HEK293 (cell line): ENCODE data around the gene CFAP46.
"Not testable (repeated sequence)": the region's sequence is repeated elsewhere in the genome, so short reads cannot be mapped to it uniquely, and the experiment has no call there.

ENCODE experiments used
- CTCF ChIA-PET: fragments of 350-600 bp; formaldehyde crosslinking; extraction: SDS; loops from one replicate; lab custom pipeline; 2021; ENCODE audit warnings: antibody characterized with exemption; lab: Yijun Ruan, JAX
- POLR2A ChIA-PET: fragments of 300-600 bp; formaldehyde crosslinking; extraction: SDS; loops from one replicate; lab custom pipeline; 2020; ENCODE audit warnings: antibody characterized with exemption, inconsistent platforms; lab: Yijun Ruan, JAX
- H3K27ac ChIP-seq: fragments of 200-500 bp; sonication (Bioruptor generic); 2 replicates; pipeline ENCODE4 v1.5.1; 2014; ENCODE audit warnings: low read depth, low read length, control low read depth, inconsistent platforms; ENCODE audit errors: extremely low read depth
- H3K36me3 ChIP-seq, 2 experiments: fragments of 200-500 bp in 1 of 2; sonication (Bioruptor generic) in 1 of 2; 1 replicate in 1 of 2; 2 replicates in 1 of 2; pipeline ENCODE4 v1.5.1; 2014 to 2017; ENCODE audit warnings: inconsistent platforms in 2 of 2, low read length in 2 of 2; ENCODE audit not compliant: control insufficient read depth in 2 of 2, insufficient read depth in 1 of 2
- H3K4me1 ChIP-seq: fragments of 200-500 bp; sonication (Bioruptor generic); 2 replicates; pipeline ENCODE4 v1.5.1; 2014; ENCODE audit warnings: mild to moderate bottlenecking, low read length, inconsistent platforms; ENCODE audit not compliant: control insufficient read depth, insufficient read depth
- H3K4me3 ChIP-seq: 2 replicates; pipeline ENCODE4 v1.5.1; 2011; ENCODE audit warnings: low read depth, mild to moderate bottlenecking, control low read depth, low read length, moderate library complexity
- H3K9me3 ChIP-seq: fragments of 200-500 bp; sonication (Bioruptor generic); 2 replicates; pipeline ENCODE4 v1.5.1; 2014; ENCODE audit warnings: low read depth, low read length, inconsistent platforms; ENCODE audit not compliant: control insufficient read depth, insufficient read depth
- SETDB1 ChIP-seq: IDR thresholded peaks from one replicate; pipeline ENCODE4 v1.6.1; 2017; ENCODE audit warnings: mild to moderate bottlenecking, low read length, moderate library complexity, mixed read lengths; ENCODE audit not compliant: insufficient read length
- YY1 ChIP-seq: fragments of 450-650 bp; formaldehyde crosslinking; IDR thresholded peaks from 2 replicates; pipeline ENCODE4 v1.5.1; 2018; ENCODE audit warnings: missing biosample characterization, missing genetic modification characterization
- ZBTB20 ChIP-seq: fragments of 450-650 bp; formaldehyde crosslinking; IDR thresholded peaks from 2 replicates; pipeline ENCODE4 v1.5.1; 2016; ENCODE audit warnings: missing biosample characterization, missing genetic modification characterization
- ZIC2 ChIP-seq: fragments of 450-650 bp; formaldehyde crosslinking; IDR thresholded peaks from 2 replicates; pipeline ENCODE4 v1.5.1; 2016; ENCODE audit warnings: missing biosample characterization, missing genetic modification characterization
- ZNF19 ChIP-seq: fragments of 450-650 bp; formaldehyde crosslinking; IDR thresholded peaks from 2 replicates; pipeline ENCODE4; 2016; ENCODE audit warnings: missing biosample characterization, missing genetic modification characterization, low read depth
- ZNF221 ChIP-seq: fragments of 450-650 bp; formaldehyde crosslinking; IDR thresholded peaks from 2 replicates; pipeline ENCODE4 v1.5.1; 2017; ENCODE audit warnings: missing biosample characterization, missing genetic modification characterization, borderline replicate concordance
- ZNF223 ChIP-seq: fragments of 450-650 bp; formaldehyde crosslinking; IDR thresholded peaks from 2 replicates; pipeline ENCODE4 v1.5.1; 2016; ENCODE audit warnings: missing biosample characterization, missing genetic modification characterization
- ZNF280C ChIP-seq: fragments of 450-650 bp; formaldehyde crosslinking; IDR thresholded peaks from 2 replicates; pipeline ENCODE4 v1.5.1; 2016; ENCODE audit warnings: missing biosample characterization, missing genetic modification characterization
- ZNF394 ChIP-seq: fragments of 450-650 bp; formaldehyde crosslinking; IDR thresholded peaks from 2 replicates; pipeline ENCODE4 v1.5.1; 2016; ENCODE audit warnings: missing biosample characterization, missing genetic modification characterization, mild to moderate bottlenecking, moderate library complexity, borderline replicate concordance
- ZNF416 ChIP-seq: fragments of 450-650 bp; formaldehyde crosslinking; IDR thresholded peaks from 2 replicates; pipeline ENCODE4 v1.5.1; 2016; ENCODE audit warnings: missing biosample characterization, missing genetic modification characterization
- ZNF521 ChIP-seq: fragments of 450-650 bp; formaldehyde crosslinking; IDR thresholded peaks from 2 replicates; pipeline ENCODE4 v1.5.1; 2017; ENCODE audit warnings: missing biosample characterization, mild to moderate bottlenecking, missing genetic modification characterization
- ZNF654 ChIP-seq: fragments of 450-650 bp; formaldehyde crosslinking; IDR thresholded peaks from 2 replicates; pipeline ENCODE4 v1.5.1; 2016; ENCODE audit warnings: low read depth, missing biosample characterization, missing genetic modification characterization
- ZNF701 ChIP-seq: fragments of 450-650 bp; formaldehyde crosslinking; IDR thresholded peaks from 2 replicates; pipeline ENCODE4 v1.5.1; 2016; ENCODE audit warnings: missing biosample characterization, missing genetic modification characterization
- ZNF776 ChIP-seq: fragments of 450-650 bp; formaldehyde crosslinking; IDR thresholded peaks from 2 replicates; pipeline ENCODE4 v1.5.0; 2017; ENCODE audit warnings: missing biosample characterization, missing genetic modification characterization, borderline replicate concordance
- ZSCAN16 ChIP-seq: fragments of 450-650 bp; formaldehyde crosslinking; IDR thresholded peaks from 2 replicates; pipeline ENCODE4 v1.5.1; 2016; ENCODE audit warnings: missing biosample characterization, missing genetic modification characterization
- ZXDB ChIP-seq: fragments of 450-650 bp; formaldehyde crosslinking; IDR thresholded peaks from 2 replicates; pipeline ENCODE4 v1.5.1; 2016; ENCODE audit warnings: missing biosample characterization, missing genetic modification characterization
- TF ChIP-seq, protein P1 (sequence below): fragments of 450-650 bp; formaldehyde crosslinking; IDR thresholded peaks from 2 replicates; pipeline ENCODE4 v1.5.1; 2016; ENCODE audit warnings: missing biosample characterization, missing genetic modification characterization
- TF ChIP-seq, protein P2 (sequence below): fragments of 450-650 bp; formaldehyde crosslinking; IDR thresholded peaks from 2 replicates; pipeline ENCODE4 v1.5.1; 2016; ENCODE audit warnings: missing biosample characterization, missing genetic modification characterization

CFAP46 gene

DNA sequence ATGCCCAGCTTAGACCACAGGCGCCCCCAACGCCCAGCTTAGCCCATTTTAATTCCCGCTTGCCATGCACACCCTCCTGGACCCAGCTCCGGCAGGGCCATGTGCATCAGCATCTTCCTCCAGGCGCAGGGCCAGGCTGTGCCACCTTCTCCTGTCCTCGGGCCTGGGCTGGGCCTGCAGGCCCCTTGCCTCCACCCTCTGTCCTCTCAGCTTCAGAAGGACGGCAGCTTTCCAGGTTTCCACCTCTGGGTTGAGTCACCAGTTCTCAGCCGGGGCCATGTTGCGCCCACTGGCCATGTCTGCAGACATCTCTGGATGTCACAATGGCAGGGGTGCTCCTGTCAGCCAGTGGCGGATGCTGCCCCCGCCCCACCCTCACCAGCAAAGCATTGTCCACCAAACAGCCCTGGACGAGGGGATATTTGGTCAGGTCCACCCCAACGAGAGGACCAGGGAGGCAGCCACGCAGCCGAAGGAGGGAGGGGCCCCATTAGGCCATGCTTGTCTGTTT is 97.3 kb downstream of the CFAP46 start (continued):
- TF ChIP-seq, protein P1, sequence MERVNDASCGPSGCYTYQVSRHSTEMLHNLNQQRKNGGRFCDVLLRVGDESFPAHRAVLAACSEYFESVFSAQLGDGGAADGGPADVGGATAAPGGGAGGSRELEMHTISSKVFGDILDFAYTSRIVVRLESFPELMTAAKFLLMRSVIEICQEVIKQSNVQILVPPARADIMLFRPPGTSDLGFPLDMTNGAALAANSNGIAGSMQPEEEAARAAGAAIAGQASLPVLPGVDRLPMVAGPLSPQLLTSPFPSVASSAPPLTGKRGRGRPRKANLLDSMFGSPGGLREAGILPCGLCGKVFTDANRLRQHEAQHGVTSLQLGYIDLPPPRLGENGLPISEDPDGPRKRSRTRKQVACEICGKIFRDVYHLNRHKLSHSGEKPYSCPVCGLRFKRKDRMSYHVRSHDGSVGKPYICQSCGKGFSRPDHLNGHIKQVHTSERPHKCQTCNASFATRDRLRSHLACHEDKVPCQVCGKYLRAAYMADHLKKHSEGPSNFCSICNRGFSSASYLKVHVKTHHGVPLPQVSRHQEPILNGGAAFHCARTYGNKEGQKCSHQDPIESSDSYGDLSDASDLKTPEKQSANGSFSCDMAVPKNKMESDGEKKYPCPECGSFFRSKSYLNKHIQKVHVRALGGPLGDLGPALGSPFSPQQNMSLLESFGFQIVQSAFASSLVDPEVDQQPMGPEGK (tag by site-specific recombination) = no peak
- no peak for TF ChIP-seq YY1 (tag by site-specific recombination)
- TF ChIP-seq ZSCAN16 (tag by site-specific recombination) = no peak

DNA sequence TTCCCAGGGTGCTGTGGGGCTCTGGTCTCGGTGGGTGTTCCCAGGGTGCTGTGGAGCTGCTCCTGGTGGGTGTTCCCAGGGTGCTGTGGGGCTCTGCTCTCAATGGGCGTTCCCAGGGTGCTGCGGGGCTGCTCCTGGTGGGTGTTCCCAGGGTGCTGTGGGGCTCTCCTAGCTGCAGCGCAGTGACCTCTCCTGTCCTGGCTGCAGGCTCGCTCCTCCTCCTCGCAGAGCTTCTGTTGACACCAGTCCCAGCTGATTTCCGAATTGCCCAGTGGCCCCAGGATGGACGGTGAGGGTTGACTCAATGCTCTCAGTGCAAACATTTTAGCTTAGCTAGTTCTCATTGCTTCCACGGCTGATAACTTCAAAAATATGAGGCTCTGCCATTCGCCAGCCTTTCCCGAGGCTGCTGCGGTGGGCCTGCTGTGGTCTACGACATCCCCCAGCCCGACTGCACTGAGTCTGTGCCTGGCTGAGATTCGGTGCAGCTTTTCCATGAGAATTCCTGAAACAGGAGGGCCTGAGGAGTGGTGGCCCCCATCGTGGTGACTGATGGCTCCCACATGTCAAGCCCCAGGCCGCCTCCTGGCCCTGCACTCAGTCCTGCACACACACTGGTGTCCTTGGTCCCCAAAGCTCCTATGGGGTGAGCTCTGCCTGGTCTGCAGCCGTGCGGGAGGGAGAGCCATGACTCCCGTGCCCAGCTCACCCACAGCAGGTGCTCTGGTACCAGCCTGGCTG is 98.1 kb downstream of the CFAP46 start:
- no peak overlapping the region for H3K4me3 ChIP-seq
- TF ChIP-seq ZNF701 = no peak
- no peak for TF ChIP-seq ZNF654 (tag by site-specific recombination)
- TF ChIP-seq ZNF223 (tag by site-specific recombination) = no peak
- no peak for TF ChIP-seq ZNF521 (tag by site-specific recombination)
- TF ChIP-seq ZNF221 (tag by site-specific recombination) = no peak
- TF ChIP-seq ZBTB20 (tag by site-specific recombination) = no peak
- TF ChIP-seq ZNF394 (tag by site-specific recombination) = no peak
- TF ChIP-seq ZNF416 (tag by site-specific recombination) = no peak
- no peak for TF ChIP-seq ZIC2
- TF ChIP-seq, protein P2, sequence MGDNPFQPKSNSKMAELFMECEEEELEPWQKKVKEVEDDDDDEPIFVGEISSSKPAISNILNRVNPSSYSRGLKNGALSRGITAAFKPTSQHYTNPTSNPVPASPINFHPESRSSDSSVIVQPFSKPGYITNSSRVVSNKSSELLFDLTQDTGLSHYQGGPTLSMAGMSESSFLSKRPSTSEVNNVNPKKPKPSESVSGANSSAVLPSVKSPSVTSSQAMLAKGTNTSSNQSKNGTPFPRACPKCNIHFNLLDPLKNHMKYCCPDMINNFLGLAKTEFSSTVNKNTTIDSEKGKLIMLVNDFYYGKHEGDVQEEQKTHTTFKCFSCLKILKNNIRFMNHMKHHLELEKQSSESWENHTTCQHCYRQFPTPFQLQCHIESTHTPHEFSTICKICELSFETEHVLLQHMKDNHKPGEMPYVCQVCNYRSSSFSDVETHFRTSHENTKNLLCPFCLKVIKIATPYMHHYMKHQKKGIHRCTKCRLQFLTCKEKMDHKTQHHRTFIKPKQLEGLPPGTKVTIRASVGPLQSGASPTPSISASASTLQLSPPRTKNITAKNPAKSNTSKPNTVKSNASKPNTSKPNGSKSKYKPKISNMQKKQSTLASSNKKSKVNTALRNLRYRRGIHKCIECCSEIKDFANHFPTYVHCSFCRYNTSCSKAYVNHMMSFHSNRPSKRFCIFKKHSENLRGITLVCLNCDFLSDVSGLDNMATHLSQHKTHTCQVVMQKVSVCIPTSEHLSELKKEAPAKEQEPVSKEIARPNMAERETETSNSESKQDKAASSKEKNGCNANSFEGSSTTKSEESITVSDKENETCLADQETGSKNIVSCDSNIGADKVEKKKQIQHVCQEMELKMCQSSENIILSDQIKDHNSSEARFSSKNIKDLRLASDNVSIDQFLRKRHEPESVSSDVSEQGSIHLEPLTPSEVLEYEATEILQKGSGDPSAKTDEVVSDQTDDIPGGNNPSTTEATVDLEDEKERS = no peak
- TF ChIP-seq SETDB1 = no peak
- no peak for TF ChIP-seq ZNF776 (tag by site-specific recombination)
- TF ChIP-seq ZNF280C (tag by site-specific recombination) = no peak
- TF ChIP-seq ZNF19 (tag by site-specific recombination) = no peak
- TF ChIP-seq ZXDB = no peak
- POLR2A ChIA-PET = no interaction called here
- no peaks in the 10 kb centered on the region for H3K4me1 ChIP-seq
- CTCF ChIA-PET = no interaction called here
- H3K9me3 ChIP-seq = no peaks in the 10 kb centered on the region
- H3K27ac ChIP-seq = no peak overlapping the region
- H3K36me3 ChIP-seq = no peaks in the 10 kb centered on the region

- H3K4me3 ChIP-seq, H3K4me1 ChIP-seq, CTCF ChIA-PET, H3K36me3 ChIP-seq, H3K27ac ChIP-seq, POLR2A ChIA-PET, H3K9me3 ChIP-seq: not testable (repeated sequence)
These were observed 99.1 kb downstream of the CFAP46 start for GRCh38 chr10:132843276-132843675.
